ENCODE results near the gene CD47.

CD47 gene

DNA sequence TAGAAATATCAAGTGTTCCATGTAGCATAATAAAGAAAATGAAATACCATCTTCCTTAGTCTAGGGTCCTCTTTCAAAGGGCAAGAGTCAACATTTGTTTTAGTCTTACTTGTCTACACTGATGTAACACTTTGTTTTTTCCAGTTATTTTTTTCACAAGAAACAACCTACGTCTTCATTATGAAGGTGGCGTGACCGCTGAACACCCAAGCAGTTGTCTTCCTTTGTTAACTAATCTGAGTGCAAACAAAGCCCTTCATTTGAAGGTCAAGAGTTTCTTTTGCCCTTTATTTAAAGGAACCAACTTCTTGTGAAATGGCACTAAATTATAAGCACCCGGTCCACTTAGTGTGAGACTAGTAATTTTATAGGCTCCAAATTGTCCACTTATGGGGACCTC is 73.2 kb downstream of the CD47 start:
- no peak overlapping the region for H3K18ac ChIP-seq (ENCODE audit: low read length)
- no peak overlapping the region for H3K27ac ChIP-seq (replicated peaks; ENCODE audit: low read length)
- H3K4me2 ChIP-seq (ENCODE audit: insufficient read depth, low read length, poor library complexity, severe bottlenecking) = no peak overlapping the region
- H3K9me3 ChIP-seq (replicated peaks in 1 of 2; ENCODE audit: control insufficient read depth in 2 of 2, insufficient read depth in 1 of 2, low read depth in 1 of 2, low read length in 2 of 2) = peaks cover 0 to 4% of the 10 kb centered on the region in 2 donors
- no CpG with 5 or more reads among the region's 4 CpGs for WGBS, 2 donors (ENCODE audit: extremely low coverage in 2 of 2, insufficient read length in 2 of 2, insufficient replicate concordance in 1 of 2)
- no peak overlapping the region for H3K23ac ChIP-seq (ENCODE audit: low read depth, low read length, poor library complexity)
- H3K14ac ChIP-seq (ENCODE audit: low read length) = no peak overlapping the region
- H2BK120ac ChIP-seq (ENCODE audit: low read depth, low read length) = no peak overlapping the region
- H2BK5ac ChIP-seq (ENCODE audit: low read length) = no peak overlapping the region
- H2BK12ac ChIP-seq (ENCODE audit: low read length) = no peak overlapping the region
- no peak overlapping the region for H3K9ac ChIP-seq (ENCODE audit: low read depth, low read length, poor library complexity)
- H2AK5ac ChIP-seq (ENCODE audit: low read depth, low read length) = no peak overlapping the region
- no peaks in the 10 kb centered on the region for H3K79me1 ChIP-seq (ENCODE audit: low read depth, low read length)
- H2BK15ac ChIP-seq (ENCODE audit: low read length) = no peak overlapping the region
- H4K8ac ChIP-seq (ENCODE audit: low read depth, low read length) = no peak overlapping the region
- H3K27me3 ChIP-seq (ENCODE audit: control insufficient read depth in 3 of 3, insufficient read depth in 3 of 3, low read depth in 1 of 3, low read length in 3 of 3) = peaks cover 0 to 23% (median 0%) of the 10 kb centered on the region in 3 experiments
- no peak overlapping the region for H3K4me3 ChIP-seq (ENCODE audit: low read length in 2 of 2)
- H4K91ac ChIP-seq (ENCODE audit: low read depth, low read length, poor library complexity) = no peak overlapping the region
- DNase-seq (ENCODE audit: low spot score) = no peak
- no peaks in the 10 kb centered on the region for H3K36me3 ChIP-seq (replicated peaks in 1 of 2; ENCODE audit: control insufficient read depth in 2 of 2, insufficient read depth in 2 of 2, low read length in 2 of 2)
- no peak overlapping the region for H3K4ac ChIP-seq (ENCODE audit: low read length)
- peaks cover 0 to 3% of the 10 kb centered on the region in 2 donors for H3K4me1 ChIP-seq (ENCODE audit: control insufficient read depth in 2 of 2, insufficient read depth in 1 of 2, low read depth in 1 of 2, low read length in 2 of 2)
- H2AFZ ChIP-seq (ENCODE audit: low read length) = no peak overlapping the region

- H3K9me3 ChIP-seq (replicated peaks in 1 of 2; ENCODE audit: control insufficient read depth in 2 of 2, insufficient read depth in 1 of 2, low read depth in 1 of 2, low read length in 2 of 2) = no peaks in the 10 kb centered on the region
- H4K8ac ChIP-seq (ENCODE audit: low read depth, low read length) = no peak overlapping the region
- no peaks in the 10 kb centered on the region for H3K79me1 ChIP-seq (ENCODE audit: low read depth, low read length)
- no peak overlapping the region for H2AFZ ChIP-seq (ENCODE audit: low read length)
- WGBS, 2 donors (ENCODE audit: extremely low coverage in 2 of 2, insufficient read length in 2 of 2, insufficient replicate concordance in 1 of 2) = no CpG with 5 or more reads among the region's 2 CpGs
- no peak overlapping the region for H3K27ac ChIP-seq (replicated peaks; ENCODE audit: low read length)
- H3K14ac ChIP-seq (ENCODE audit: low read length) = no peak overlapping the region
- H4K91ac ChIP-seq (ENCODE audit: low read depth, low read length, poor library complexity) = no peak overlapping the region
- no peak for DNase-seq (ENCODE audit: low spot score)
- H3K27me3 ChIP-seq (ENCODE audit: control insufficient read depth in 3 of 3, insufficient read depth in 3 of 3, low read depth in 1 of 3, low read length in 3 of 3) = peaks cover 0 to 14% (median 0%) of the 10 kb centered on the region in 3 experiments
- no peak overlapping the region for H3K18ac ChIP-seq (ENCODE audit: low read length)
- peaks cover 1 to 4% of the 10 kb centered on the region in 2 donors for H3K4me1 ChIP-seq (ENCODE audit: control insufficient read depth in 2 of 2, insufficient read depth in 1 of 2, low read depth in 1 of 2, low read length in 2 of 2)
- no peak overlapping the region for H2BK12ac ChIP-seq (ENCODE audit: low read length)
- no peak overlapping the region for H3K4me3 ChIP-seq (ENCODE audit: low read length in 2 of 2)
- no peak overlapping the region for H2BK15ac ChIP-seq (ENCODE audit: low read length)
- no peak overlapping the region for H3K4me2 ChIP-seq (ENCODE audit: insufficient read depth, low read length, poor library complexity, severe bottlenecking)
- no peak overlapping the region for H3K4ac ChIP-seq (ENCODE audit: low read length)
- H2BK120ac ChIP-seq (ENCODE audit: low read depth, low read length) = no peak overlapping the region
- H3K36me3 ChIP-seq (replicated peaks in 1 of 2; ENCODE audit: control insufficient read depth in 2 of 2, insufficient read depth in 2 of 2, low read length in 2 of 2) = no peaks in the 10 kb centered on the region
- no peak overlapping the region for H2AK5ac ChIP-seq (ENCODE audit: low read depth, low read length)
- no peak overlapping the region for H2BK5ac ChIP-seq (ENCODE audit: low read length)
- H3K23ac ChIP-seq (ENCODE audit: low read depth, low read length, poor library complexity) = no peak overlapping the region
- H3K9ac ChIP-seq (ENCODE audit: low read depth, low read length, poor library complexity) = no peak overlapping the region
Observed at GRCh38 chr3:108014943-108015342, 75.9 kb downstream of the CD47 start.

GRCh38 chr3:108013141-108014055 is 77.4 kb downstream of the CD47 start:
- no CpG with 5 or more reads among the region's 8 CpGs for WGBS, 2 donors (ENCODE audit: extremely low coverage in 2 of 2, insufficient read length in 2 of 2, insufficient replicate concordance in 1 of 2)
- no peak overlapping the region for H2BK5ac ChIP-seq (ENCODE audit: low read length)
- H3K18ac ChIP-seq (ENCODE audit: low read length) = peak overlapping the region; percentile 36
- no peak overlapping the region for H3K27ac ChIP-seq (replicated peaks; ENCODE audit: low read length)
- H2BK12ac ChIP-seq (ENCODE audit: low read length) = no peak overlapping the region
- H3K4me1 ChIP-seq (ENCODE audit: control insufficient read depth in 2 of 2, insufficient read depth in 1 of 2, low read depth in 1 of 2, low read length in 2 of 2) = peaks cover 1 to 4% of the 10 kb centered on the region in 2 donors
- DNase-seq (ENCODE audit: low spot score) = no peak
- no peak overlapping the region for H3K4me3 ChIP-seq (ENCODE audit: low read length in 2 of 2)
- H2BK15ac ChIP-seq (ENCODE audit: low read length) = no peak overlapping the region
- no peak overlapping the region for H3K23ac ChIP-seq (ENCODE audit: low read depth, low read length, poor library complexity)
- H3K36me3 ChIP-seq (replicated peaks in 1 of 2; ENCODE audit: control insufficient read depth in 2 of 2, insufficient read depth in 2 of 2, low read length in 2 of 2) = no peaks in the 10 kb centered on the region
- no peak overlapping the region for H4K8ac ChIP-seq (ENCODE audit: low read depth, low read length)
- no peak overlapping the region for H3K4me2 ChIP-seq (ENCODE audit: insufficient read depth, low read length, poor library complexity, severe bottlenecking)
- H3K79me1 ChIP-seq (ENCODE audit: low read depth, low read length) = no peaks in the 10 kb centered on the region
- no peaks in the 10 kb centered on the region for H3K9me3 ChIP-seq (replicated peaks in 1 of 2; ENCODE audit: control insufficient read depth in 2 of 2, insufficient read depth in 1 of 2, low read depth in 1 of 2, low read length in 2 of 2)
- H2AK5ac ChIP-seq (ENCODE audit: low read depth, low read length) = no peak overlapping the region
- no peak overlapping the region for H2AFZ ChIP-seq (ENCODE audit: low read length)
- peaks cover 0 to 9% (median 0%) of the 10 kb centered on the region in 3 experiments for H3K27me3 ChIP-seq (ENCODE audit: control insufficient read depth in 3 of 3, insufficient read depth in 3 of 3, low read depth in 1 of 3, low read length in 3 of 3)
- H4K91ac ChIP-seq (ENCODE audit: low read depth, low read length, poor library complexity) = no peak overlapping the region
- H3K4ac ChIP-seq (ENCODE audit: low read length) = no peak overlapping the region
- no peak overlapping the region for H2BK120ac ChIP-seq (ENCODE audit: low read depth, low read length)
- no peak overlapping the region for H3K14ac ChIP-seq (ENCODE audit: low read length)
- H3K9ac ChIP-seq (ENCODE audit: low read depth, low read length, poor library complexity) = no peak overlapping the region

- Histone ChIP-seq H3K27me3 (ENCODE audit: control insufficient read depth in 3 of 3, insufficient read depth in 3 of 3, low read depth in 1 of 3, low read length in 3 of 3) (peaks cover 0 to 9% (median 0%) of the 10 kb centered on the region in 3 experiments), H4K91ac (ENCODE audit: low read depth, low read length, poor library complexity) (no peak overlapping the region), H2AK5ac (ENCODE audit: low read depth, low read length) (no peak overlapping the region), H3K36me3 (replicated peaks in 1 of 2; ENCODE audit: control insufficient read depth in 2 of 2, insufficient read depth in 2 of 2, low read length in 2 of 2) (no peaks in the 10 kb centered on the region), H3K9me3 (replicated peaks in 1 of 2; ENCODE audit: control insufficient read depth in 2 of 2, insufficient read depth in 1 of 2, low read depth in 1 of 2, low read length in 2 of 2) (no peaks in the 10 kb centered on the region), H2BK12ac (ENCODE audit: low read length) (no peak overlapping the region), H4K8ac (ENCODE audit: low read depth, low read length) (no peak overlapping the region), H2BK120ac (ENCODE audit: low read depth, low read length) (no peak overlapping the region), H2BK15ac (ENCODE audit: low read length) (no peak overlapping the region), H2BK5ac (ENCODE audit: low read length) (no peak overlapping the region), H3K23ac (ENCODE audit: low read depth, low read length, poor library complexity) (no peak overlapping the region), H2AFZ (ENCODE audit: low read length) (peak overlapping the region; percentile 24), H3K9ac (ENCODE audit: low read depth, low read length, poor library complexity) (no peak overlapping the region), H3K27ac (replicated peaks; ENCODE audit: low read length) (no peak overlapping the region), H3K14ac (ENCODE audit: low read length) (no peak overlapping the region), H3K4ac (ENCODE audit: low read length) (no peak overlapping the region), H3K4me2 (ENCODE audit: insufficient read depth, low read length, poor library complexity, severe bottlenecking) (no peak overlapping the region), H3K4me1 (ENCODE audit: control insufficient read depth in 2 of 2, insufficient read depth in 1 of 2, low read depth in 1 of 2, low read length in 2 of 2) (peaks cover 1 to 4% of the 10 kb centered on the region in 2 donors), H3K18ac (ENCODE audit: low read length) (no peak overlapping the region), H3K4me3 (ENCODE audit: low read length in 2 of 2) (no peak overlapping the region), H3K79me1 (ENCODE audit: low read depth, low read length) (no peaks in the 10 kb centered on the region)
- DNase-seq (ENCODE audit: low spot score) = no peak
- WGBS, 2 donors (ENCODE audit: extremely low coverage in 2 of 2, insufficient read length in 2 of 2, insufficient replicate concordance in 1 of 2) = no CpG with 5 or more reads among the region's 8 CpGs
Observed at GRCh38 chr3:108012304-108012703, 78.5 kb downstream of the CD47 start.
